Pancreas (tissue), 10 donors: ENCODE results near the gene CCT4. TPM values are rescaled to one million over a fixed set of nuclear protein-coding genes. Genes with fewer than 3 reads are reported as not detected.
"Not testable (repeated sequence)": the region's sequence is repeated elsewhere in the genome, so short reads cannot be mapped to it uniquely, and the experiment has no call there.

Experiments
- ATAC-seq, 4 donors: fragments of 200-7000 bp; cut with Tn5 transposase; one replicate each; pipeline versions ENCODE4 v1.8.0 to v1.9.1; 2020; ENCODE audit warnings: mild to moderate bottlenecking in 4 of 4, moderate library complexity in 4 of 4
- DNase-seq, 6 donors: peaks; one replicate each; pipeline ENCODE4 v3.0.0-alpha.2; 2020
- FAIRE-seq: peaks from 2 replicates; lab custom pipeline; 2012; peaks lifted over from hg19 to GRCh38; lab: Jason Lieb, UNC
- H3K27ac ChIP-seq, 4 donors: fragments of 200-600 bp; sonication (generic); 1 replicate in 3 of 4; 2 replicates in 1 of 4; pipeline versions ENCODE4 v1.5.0 to v1.8.0; 2020
- H3K27me3 ChIP-seq, 4 donors: fragments of 200-600 bp; one replicate each; pipeline ENCODE4 v1.8.0; 2021
- H3K36me3 ChIP-seq, 3 donors: fragments of 200-600 bp; sonication (generic) in 1 of 3; one replicate each; pipeline versions ENCODE4 v1.5.0 to v1.8.0; 2020 to 2021
- H3K4me1 ChIP-seq, 3 donors: fragments of 200-600 bp; one replicate each; pipeline ENCODE4 v1.8.0; 2021
- H3K4me3 ChIP-seq, 4 donors: fragments of 200-600 bp; sonication (generic) in 2 of 4; one replicate each; pipeline versions ENCODE4 v1.5.0 to v1.8.0; 2020 to 2021
- H3K9me3 ChIP-seq, 4 donors: fragments of 200-600 bp; one replicate each; pipeline ENCODE4 v1.8.0; 2021
- WGBS, 2 donors: extraction: QIAGEN DNeasy Blood & Tissue Kit; methylation state at CpG; one replicate each; pipeline ENCODE4 v1.1.7; 2013; 5-methylcytosine and 5-hydroxymethylcytosine counted together
- intact Hi-C, 3 donors: fragments of 100-400 bp; cut with DNase I; formaldehyde crosslinking; loops; one replicate each; pipeline versions ENCODE4 v1.11.1 to v1.14.2; 2022
- polyA plus RNA-seq, 2 donors: library from polyadenylated mRNA; stranded (reverse); fragments of 200-250 nt; gene quantifications; one replicate each; pipeline ENCODE4 v1.2.3, GENCODE V29; 2013
- total RNA-seq, 6 donors: library from RNA; stranded (reverse); fragmentation: NEBNext Ultra II Directional in 4 of 6; extraction: Animal tissue kit (Norgen Biotek cat#: 25700) in 4 of 6; gene quantifications; one replicate each; pipeline versions ENCODE4 v1.2.1 to v1.2.4, GENCODE V29; 2021 to 2023
- TF ChIP-seq, protein P1 (sequence below), 4 donors: fragments of 200-600 bp; sonication (generic) in 3 of 4; IDR thresholded peaks; one replicate each; pipeline versions ENCODE4 v1.5.0 to v1.8.0; 2021; ENCODE audit warnings: antibody characterized with exemption in 4 of 4
- donor health status: healthy with polysubstance abuse.
- donor health status: DM: no; HTN: no; CAD: no; lungs with moderate emphysema.
- donor health status: DM: no; HTN: no; CAD: no.
- donor health status: control.
- donor health status: control.
- donor health status: Bipolar disorder and iron deficiency.
- donor health status: DM: yes; HTN: yes; CAD: no.
- donor health status: DM: no; HTN: no; CAD: no.
- donor health status: DM: no; HTN: no; CAD: no.
- donor health status: DM: yes; HTN: yes; CAD: no.

Gene CCT4
- total and polyA plus RNA-seq, 8 donors = 24.6 to 101 (median 68.3) TPM

DNA sequence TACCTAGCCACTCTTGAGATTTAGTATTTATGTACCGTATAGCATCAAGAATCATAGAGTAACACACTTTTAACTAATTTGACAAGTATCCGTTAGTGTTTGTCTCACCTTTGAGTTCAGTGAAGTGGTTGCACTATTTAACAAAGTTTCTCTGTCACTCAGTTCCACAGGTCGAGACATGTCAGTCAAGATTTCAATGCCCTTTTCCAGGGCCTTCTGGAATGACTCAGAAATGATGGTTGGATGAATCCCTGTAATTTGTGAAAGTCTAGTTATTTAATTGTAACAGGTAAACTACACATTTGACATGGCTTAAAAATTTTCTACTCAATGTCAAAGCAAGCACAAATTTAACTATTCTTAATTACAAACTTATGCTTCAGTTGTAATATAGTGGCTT is 9.7 kb downstream of the CCT4 start:
- TF ChIP-seq, protein P1, sequence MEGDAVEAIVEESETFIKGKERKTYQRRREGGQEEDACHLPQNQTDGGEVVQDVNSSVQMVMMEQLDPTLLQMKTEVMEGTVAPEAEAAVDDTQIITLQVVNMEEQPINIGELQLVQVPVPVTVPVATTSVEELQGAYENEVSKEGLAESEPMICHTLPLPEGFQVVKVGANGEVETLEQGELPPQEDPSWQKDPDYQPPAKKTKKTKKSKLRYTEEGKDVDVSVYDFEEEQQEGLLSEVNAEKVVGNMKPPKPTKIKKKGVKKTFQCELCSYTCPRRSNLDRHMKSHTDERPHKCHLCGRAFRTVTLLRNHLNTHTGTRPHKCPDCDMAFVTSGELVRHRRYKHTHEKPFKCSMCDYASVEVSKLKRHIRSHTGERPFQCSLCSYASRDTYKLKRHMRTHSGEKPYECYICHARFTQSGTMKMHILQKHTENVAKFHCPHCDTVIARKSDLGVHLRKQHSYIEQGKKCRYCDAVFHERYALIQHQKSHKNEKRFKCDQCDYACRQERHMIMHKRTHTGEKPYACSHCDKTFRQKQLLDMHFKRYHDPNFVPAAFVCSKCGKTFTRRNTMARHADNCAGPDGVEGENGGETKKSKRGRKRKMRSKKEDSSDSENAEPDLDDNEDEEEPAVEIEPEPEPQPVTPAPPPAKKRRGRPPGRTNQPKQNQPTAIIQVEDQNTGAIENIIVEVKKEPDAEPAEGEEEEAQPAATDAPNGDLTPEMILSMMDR (IDR thresholded peaks at IDR 0.05) = no peak
- no peak overlapping the region for H3K27ac ChIP-seq
- DNase-seq (no peak), ATAC-seq (no peak), FAIRE-seq (no peak)
- H3K4me1 ChIP-seq = no peaks in the 10 kb centered on the region
- H3K36me3 ChIP-seq = peaks cover 11 to 88% (median 42%) of the 10 kb centered on the region in 3 donors
- H3K27me3 ChIP-seq = no peaks in the 10 kb centered on the region
- H3K4me3 ChIP-seq = no peak overlapping the region
- WGBS, 2 donors = 93 to 96% methylated on average over 3 of the region's 3 CpGs
- no peaks in the 10 kb centered on the region for H3K9me3 ChIP-seq
- intact Hi-C loops = no loop called here

DNA sequence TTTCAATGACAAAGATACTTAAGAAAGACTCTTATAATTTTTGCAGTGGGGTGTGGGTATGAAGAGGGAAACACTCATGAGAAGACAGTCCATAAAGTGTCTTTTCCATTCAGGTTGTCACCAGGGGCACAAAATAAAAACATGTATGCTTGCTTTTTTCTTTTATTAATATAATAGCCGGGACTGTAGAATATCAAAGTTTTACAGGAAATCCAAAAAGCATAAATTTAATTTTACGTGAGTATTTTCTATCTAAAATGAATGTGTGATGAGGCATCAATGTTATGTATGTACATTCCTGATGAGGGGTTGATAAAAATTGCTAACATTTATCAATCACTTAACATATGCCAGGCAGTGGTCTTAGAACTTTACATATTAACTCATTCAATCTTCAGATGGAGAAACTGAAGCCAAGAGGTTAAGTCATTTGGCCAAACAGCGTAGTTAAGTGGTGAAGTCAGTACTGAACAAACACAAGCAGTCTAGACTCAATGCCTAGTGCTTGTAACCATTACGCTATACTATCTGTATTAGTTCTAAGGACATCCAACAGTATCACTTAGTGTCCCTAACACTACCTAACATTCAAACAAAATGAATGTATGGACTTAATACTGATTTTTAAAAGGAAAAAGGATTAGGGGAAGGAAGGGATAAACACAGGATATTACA is 10.7 kb downstream of the CCT4 start:
- ATAC-seq = no peak
- DNase-seq = no peak
- Histone ChIP-seq H3K36me3 (peaks cover 15 to 89% (median 39%) of the 10 kb centered on the region in 3 donors), H3K27ac (no peak overlapping the region), H3K4me1 (no peaks in the 10 kb centered on the region), H3K4me3 (no peak overlapping the region), H3K27me3 (no peaks in the 10 kb centered on the region), H3K9me3 (no peaks in the 10 kb centered on the region)
- FAIRE-seq = no peak
- TF ChIP-seq, protein P1 (IDR thresholded peaks at IDR 0.05) = no peak
- intact Hi-C loops = no loop called here
- 91 to 94% methylated on average over 4 of the region's 4 CpGs for WGBS, 2 donors

DNA sequence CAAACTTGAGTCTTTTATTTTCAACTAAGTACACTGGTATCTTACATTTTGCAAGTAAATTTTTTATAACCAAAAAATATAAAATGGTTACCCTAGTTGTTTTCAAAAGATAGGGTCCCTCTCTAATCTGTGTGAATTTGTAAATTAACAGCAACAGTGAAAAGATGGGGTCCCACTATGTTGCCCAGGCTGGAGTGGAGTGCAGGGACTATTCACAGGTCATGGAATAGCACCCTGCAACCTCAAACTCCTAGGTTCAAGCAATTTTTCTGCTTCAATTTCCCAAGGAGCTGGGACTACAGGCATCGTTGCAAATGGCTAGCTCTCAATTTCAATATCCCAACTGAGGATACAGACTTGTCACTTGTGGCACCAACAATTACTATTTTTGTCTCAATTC is 12.1 kb downstream of the CCT4 start:
- FAIRE-seq (no peak), ATAC-seq (no peak), DNase-seq (no peak)
- Histone ChIP-seq H3K27me3 (no peaks in the 10 kb centered on the region), H3K27ac (no peak overlapping the region), H3K9me3 (no peaks in the 10 kb centered on the region), H3K4me3 (no peak overlapping the region), H3K36me3 (peaks cover 18 to 89% (median 42%) of the 10 kb centered on the region in 3 donors), H3K4me1 (no peaks in the 10 kb centered on the region)
- WGBS, 2 donors = 80 to 92% methylated on average over 1 of the region's 1 CpG
- intact Hi-C loops = no loop called here
- TF ChIP-seq, protein P1 (IDR thresholded peaks at IDR 0.05) = no peak

DNA sequence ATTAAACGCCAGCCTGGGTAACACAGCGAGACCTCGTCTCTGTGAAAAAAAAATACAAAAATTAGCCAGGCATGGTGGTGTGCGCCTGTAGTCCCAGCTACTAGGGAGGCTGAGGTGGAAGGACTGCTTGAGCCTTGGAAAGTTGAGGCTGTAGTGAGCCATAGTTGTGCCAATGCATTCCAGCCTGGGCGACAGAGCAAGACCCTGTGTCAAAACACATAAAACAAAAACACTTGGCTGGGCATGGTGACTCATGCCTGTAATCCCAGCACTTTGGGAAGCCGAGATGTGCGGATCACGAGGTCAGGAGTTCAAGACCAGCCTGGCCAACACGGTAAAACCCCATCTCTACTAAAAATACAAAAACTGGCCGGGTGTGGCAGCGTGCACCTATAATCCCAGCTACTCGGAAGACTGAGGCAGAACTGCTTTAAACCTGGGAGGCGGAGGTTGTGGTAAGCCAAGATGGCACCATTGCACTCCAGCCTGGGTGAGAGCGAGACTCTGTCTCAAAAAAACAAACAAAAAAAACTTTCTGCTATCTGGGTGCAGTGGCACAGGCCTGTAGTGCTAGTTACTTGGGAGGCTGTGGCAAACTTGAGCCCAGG is 21.9 kb downstream of the CCT4 start:
- 97 to 99% methylated on average over 14 of the region's 14 CpGs for WGBS, 2 donors
- DNase-seq, H3K27me3 ChIP-seq, FAIRE-seq, H3K27ac ChIP-seq, intact Hi-C loops, ATAC-seq, H3K4me3 ChIP-seq, H3K4me1 ChIP-seq, H3K9me3 ChIP-seq: not testable (repeated sequence)
- H3K36me3 ChIP-seq = peaks cover 7 to 48% (median 21%) of the 10 kb centered on the region in 3 donors

DNA sequence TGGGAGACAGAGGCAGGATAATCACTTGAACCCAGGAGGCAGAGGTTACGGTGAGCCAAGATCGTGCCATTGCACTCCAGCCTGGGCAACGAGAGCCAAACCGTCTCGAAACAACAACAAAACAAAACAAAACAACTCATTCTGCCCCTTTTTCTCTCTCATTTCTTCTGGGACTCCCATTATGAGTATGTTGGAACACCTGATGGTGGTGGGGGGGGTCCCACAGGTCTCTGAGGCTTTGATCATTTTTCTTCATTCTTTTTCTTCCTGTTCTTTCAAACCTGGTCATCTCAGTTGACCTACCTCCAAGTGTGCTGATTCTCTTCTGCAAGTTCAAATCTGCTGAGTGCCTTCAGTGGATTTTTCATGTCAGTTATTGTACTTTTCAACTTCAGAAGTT is 26.4 kb downstream of the CCT4 start:
- no peak overlapping the region for H3K27ac ChIP-seq
- no peaks in the 10 kb centered on the region for H3K9me3 ChIP-seq
- no peaks in the 10 kb centered on the region for H3K4me1 ChIP-seq
- WGBS, 2 donors = 91 to 96% methylated on average over 5 of the region's 5 CpGs
- intact Hi-C loops = no loop called here
- FAIRE-seq (no peak), DNase-seq (no peak), ATAC-seq (no peak)
- peaks cover under 1 to 9% (median 9%) of the 10 kb centered on the region in 3 donors for H3K36me3 ChIP-seq
- no peak overlapping the region for H3K4me3 ChIP-seq
- H3K27me3 ChIP-seq = no peaks in the 10 kb centered on the region
- TF ChIP-seq, protein P1 (IDR thresholded peaks at IDR 0.05) = no peak
